SKM-1 treated with dmso at 0.1 percent for 144 hours (cell line): ENCODE measurements around the gene AOPEP.

Experiments
- DNase-seq: peaks from one replicate; lab custom pipeline; 2025; ENCODE audit not compliant: unreplicated experiment; lab: John Stamatoyannopoulos, UW

The AOPEP gene

DNA sequence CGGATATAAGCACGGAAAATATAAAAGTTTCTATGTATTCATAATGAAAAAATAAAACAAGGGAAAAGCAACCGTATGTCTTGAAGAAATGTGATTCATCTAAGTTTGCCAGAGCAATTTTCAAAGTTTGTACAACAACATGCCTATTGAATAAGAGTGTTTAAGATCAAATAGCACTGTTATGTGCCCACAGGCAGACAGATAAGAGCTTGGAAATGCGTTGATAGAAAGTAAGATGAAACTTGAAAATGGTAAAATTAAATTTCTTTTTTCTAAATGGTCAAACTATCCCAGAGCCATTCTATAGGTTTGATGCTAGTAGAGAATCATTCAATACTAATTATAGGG lies 401.7 kb downstream of the AOPEP start:
- DNase-seq: no peak

DNA sequence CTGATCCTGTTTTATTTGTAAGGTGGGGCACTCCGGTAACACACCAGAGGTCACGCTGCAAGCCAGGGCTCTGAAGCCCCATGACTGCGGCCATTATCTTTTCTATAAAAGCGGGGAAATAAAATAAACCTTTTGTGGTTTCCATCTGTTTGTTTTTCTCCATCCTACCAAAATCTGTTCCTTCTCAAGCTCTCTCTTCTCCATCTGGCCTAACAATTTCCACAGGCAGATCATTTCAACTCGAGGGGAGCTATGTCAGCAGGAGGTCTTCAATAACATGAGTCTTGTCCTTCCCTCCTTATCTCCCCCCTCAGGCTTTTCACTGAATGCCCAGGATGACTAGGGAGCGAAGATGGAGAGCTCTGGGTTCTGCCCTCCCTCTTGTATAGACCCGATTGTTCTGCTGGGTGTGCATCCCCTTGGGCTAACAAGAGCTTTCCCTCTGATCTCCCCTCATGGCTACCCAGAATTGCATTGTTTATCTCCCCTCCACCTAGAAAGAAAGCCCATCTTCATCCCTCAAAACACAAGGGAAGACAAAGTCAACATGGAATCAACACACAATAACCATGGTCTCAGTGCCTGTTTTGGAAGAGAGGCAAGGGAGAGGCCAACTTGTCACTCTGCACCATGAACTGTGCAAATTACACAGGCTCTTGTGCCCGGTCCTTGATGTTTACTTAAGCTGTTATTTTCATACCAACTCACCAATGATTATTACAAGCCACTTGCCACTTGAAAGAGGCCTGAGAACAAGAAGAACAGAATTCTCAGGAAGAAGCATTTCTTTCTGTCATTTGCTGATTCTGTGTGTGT lies 403.2 kb downstream of the AOPEP start:
- DNase-seq: no peak

GRCh38 chr9:95130484-95130883 lies 404.0 kb downstream of the AOPEP start:
- DNase-seq: no peak

DNA sequence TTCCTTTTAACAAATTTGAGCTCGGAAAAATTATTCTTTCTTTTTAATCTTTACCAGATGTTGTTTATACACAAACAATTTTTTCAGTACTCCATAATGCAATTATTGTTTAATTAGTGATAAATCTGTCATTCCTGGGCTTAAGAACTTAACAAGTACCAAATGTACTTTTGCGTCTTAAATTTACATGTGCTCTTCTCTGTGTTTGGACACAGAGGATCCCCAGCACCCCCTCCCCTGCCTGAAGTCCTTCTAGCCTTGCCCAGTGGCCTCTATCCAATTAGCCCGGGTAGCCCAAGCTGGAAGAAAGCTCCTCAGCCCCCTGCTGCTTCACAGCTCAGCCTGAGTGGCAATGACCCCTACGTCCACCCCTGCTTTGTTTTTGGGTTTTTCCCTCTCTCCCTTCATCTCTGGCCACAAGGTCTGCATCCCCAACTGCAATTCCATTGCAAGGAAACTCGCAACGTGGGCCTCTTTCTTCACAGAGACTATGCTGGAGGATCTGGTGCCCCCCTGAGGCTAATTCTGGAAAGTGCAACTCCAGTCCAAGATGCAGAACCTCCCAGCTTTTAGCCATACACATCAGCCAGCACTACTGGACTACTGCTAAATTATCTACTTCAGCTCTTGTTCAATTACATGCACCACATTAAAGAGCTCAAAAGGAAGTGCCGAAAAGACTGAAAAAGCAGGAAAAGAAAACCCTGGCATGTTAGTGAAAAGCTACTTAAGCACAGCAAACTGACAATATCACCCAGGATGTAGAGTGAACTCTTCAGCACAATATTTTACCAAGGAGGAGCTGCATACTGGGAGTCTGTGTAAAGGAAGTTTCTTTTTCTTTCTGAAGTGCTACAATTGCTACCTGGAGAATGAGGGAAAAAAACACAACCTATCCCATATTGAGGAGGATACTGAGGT lies 404.8 kb downstream of the AOPEP start:
- DNase-seq: peak; percentile 6

DNA sequence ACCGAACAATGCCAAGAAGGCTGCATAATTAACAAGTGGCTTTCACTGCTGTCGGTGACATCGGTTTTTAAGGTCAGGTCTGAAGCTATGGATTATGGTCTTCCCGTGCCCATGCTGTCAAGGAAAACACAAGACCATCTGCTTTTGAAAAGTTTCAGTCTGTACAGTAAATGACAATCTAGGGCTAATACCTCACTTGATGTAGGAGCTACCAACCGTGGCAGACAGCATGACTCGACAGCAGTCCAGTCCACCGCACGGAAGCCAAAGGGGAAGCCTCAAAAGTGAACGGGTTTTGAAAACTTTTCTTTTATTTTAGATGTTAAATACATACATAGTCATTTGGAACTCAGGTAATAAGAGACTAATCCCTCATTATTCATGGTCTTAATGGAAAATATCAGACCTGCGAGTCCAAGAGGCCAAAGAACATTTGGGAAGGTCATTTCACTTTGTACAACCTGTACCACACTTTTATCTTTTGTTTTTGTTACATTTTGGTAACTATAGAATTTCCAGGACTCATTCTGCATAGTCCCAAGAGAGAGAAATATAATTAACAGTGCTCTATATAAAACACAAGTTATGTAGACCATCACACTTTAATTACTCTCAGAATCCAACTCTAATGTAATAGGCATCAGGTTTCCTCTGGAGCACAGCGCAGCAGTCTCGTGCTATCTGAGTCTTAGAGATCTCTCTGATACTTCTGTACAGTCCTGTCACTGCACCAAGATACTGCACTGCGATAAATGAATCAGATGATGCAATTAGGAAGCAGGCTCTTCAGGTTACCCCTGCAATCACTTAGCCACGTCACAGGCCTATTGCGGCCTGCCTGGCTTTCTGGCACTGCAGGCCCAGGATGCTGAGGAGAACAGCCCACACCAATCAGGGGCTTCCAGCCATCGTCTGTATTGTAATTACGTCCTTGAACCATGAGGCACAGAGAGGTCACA lies 406.1 kb downstream of the AOPEP start:
- DNase-seq: no peak

DNA sequence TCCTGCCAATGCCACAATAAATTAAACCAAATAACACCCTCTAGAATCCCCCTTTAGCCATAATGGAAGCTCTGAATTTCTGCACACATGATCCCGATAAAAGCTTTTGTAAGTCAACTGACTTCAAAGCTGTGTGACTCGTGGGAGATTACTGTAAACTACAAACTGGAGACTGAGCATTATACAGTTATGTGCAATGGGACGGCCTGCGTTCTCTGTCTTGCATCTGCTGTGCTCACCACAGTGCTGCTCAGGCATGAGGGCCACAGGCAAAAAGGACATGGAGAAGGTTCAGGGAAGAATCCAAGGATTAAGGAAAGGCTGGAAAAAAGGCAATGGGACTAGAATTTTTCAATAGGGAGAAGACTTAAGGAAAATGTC lies 406.8 kb downstream of the AOPEP start:
- no peak for DNase-seq

DNA sequence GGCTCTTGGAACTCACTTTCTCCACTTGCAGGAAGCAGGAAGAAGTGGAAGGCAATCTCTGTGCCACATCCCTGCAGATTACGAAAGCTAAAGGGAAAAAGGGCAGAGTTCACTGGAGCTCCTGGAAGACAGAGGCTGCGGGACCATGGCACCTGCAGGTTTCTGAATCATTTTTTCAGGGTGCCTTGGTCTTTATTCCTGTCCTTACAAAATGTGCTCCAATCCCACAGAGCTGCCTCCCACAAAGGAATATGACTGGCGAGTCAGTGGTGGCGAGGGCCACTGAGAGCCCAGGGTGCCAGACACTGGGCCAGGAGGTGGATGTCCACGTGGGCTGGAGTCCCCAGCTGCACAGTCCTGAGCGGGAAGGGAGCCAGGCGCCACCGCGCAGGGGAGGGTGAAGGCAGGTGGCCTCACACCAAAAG lies 408.0 kb downstream of the AOPEP start:
- DNase-seq: no peak

DNA sequence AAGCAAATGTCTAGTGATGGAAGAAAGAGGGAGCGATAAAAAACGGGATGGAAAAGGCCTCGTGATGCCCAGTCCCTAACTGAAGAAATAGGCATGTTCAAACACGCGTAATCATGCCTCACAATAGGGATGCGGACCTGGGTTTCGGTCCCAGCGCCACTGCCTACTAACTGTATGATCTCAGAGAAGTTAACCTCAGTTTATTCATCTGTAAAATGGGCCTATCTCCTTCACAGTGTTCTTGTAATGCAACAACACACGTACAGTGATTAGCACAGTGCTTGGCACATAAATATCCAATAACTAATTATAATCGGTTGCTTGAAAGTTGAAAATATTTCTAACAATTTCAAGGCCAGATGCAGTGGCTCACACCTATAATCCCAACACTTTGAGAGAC lies 409.3 kb downstream of the AOPEP start:
- no peak for DNase-seq
